Amniotic epithelial cell (primary cell): ENCODE measurements around the gene IKZF2.
"Not testable (repeated sequence)": the region's sequence is repeated elsewhere in the genome, so short reads cannot be mapped to it uniquely, and the experiment has no call there.

Experiments
- DNase-seq: peaks from one replicate; pipeline ENCODE4 v3.0.0-alpha.2; 2010; ENCODE audit warnings: low read depth

Gene IKZF2

GRCh38 chr2:213042262-213042661, 109.2 kb downstream of the IKZF2 start:
- no peak for DNase-seq

GRCh38 chr2:213036836-213037235, 114.6 kb downstream of the IKZF2 start:
- peak; percentile 68 for DNase-seq

- no peak for DNase-seq
These were observed 116.8 kb downstream of the IKZF2 start for GRCh38 chr2:213034585-213034984.

- no peak for DNase-seq
These were observed 118.8 kb downstream of the IKZF2 start for GRCh38 chr2:213032607-213033006.

- DNase-seq, result no peak
These were observed 128.4 kb downstream of the IKZF2 start for GRCh38 chr2:213022987-213023386.

GRCh38 chr2:213021971-213022899, 129.2 kb downstream of the IKZF2 start:
- peak; percentile 87 for DNase-seq

GRCh38 chr2:213020913-213021312, 130.5 kb downstream of the IKZF2 start:
- not testable (repeated sequence) for DNase-seq

- no peak for DNase-seq
These were observed 131.1 kb downstream of the IKZF2 start for GRCh38 chr2:213020268-213020667.

- DNase-seq, result no peak
These were observed 132.0 kb downstream of the IKZF2 start for GRCh38 chr2:213019368-213019767.

GRCh38 chr2:213018340-213018901, 133.0 kb downstream of the IKZF2 start:
- DNase-seq, result no peak

GRCh38 chr2:213017404-213017803, 134.0 kb downstream of the IKZF2 start:
- no peak for DNase-seq

GRCh38 chr2:213016984-213017351, 134.4 kb downstream of the IKZF2 start:
- peak; percentile 54 for DNase-seq

- no peak for DNase-seq
These were observed 135.0 kb downstream of the IKZF2 start for GRCh38 chr2:213016166-213016983.

- DNase-seq, result no peak
These were observed 135.8 kb downstream of the IKZF2 start for GRCh38 chr2:213015387-213016165.

GRCh38 chr2:213013979-213014378, 137.4 kb downstream of the IKZF2 start:
- DNase-seq, result no peak

GRCh38 chr2:213011505-213011904, 139.9 kb downstream of the IKZF2 start:
- no peak for DNase-seq

- DNase-seq, result no peak
These were observed 141.2 kb downstream of the IKZF2 start for GRCh38 chr2:213010106-213010779.

- no peak for DNase-seq
These were observed 144.0 kb downstream of the IKZF2 start for GRCh38 chr2:213007290-213007838.

GRCh38 chr2:213004197-213004821, 147.1 kb downstream of the IKZF2 start:
- DNase-seq, result peak; percentile 30

GRCh38 chr2:213002383-213002782, 149.0 kb downstream of the IKZF2 start:
- no peak for DNase-seq
